ENCODE results near the gene OR1D5.

The OR1D5 gene

GRCh38 chr17:3033741-3034577 lies 29.4 kb downstream of the OR1D5 start:
- in situ Hi-C loops (cut with MboI; ENCODE audit: low sequenced_read_pairs): loop anchor here (25.0 kb wide), 1 partner anchor 603 kb away; the partner anchor contains the start of genes CTNS and SHPK

DNA sequence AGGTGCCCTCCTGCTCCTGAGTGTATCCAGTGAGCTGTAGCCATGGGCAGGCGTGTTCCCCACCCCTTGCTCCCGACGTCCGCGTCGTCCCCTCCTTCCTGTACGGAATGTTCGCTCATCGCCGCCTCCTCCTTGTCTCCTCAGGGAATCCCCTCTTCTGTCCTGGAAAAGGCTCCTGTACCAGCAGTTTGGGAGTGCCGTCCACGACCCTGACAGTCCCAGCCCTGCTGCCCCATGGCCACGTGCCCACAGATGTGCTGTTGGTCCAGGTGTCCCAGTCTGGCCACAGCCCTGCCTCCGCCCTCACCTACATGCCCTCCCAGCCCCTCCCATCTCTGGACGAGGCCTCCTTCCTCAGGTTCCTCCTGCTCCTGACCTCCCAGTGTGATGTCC lies 30.2 kb downstream of the OR1D5 start:
- in situ Hi-C loops (cut with MboI; ENCODE audit: low sequenced_read_pairs): loop anchor here (25.0 kb wide), 1 partner anchor 604 kb away; the partner anchor contains the start of genes CTNS and SHPK

GRCh38 chr17:3032258-3033247 lies 30.9 kb downstream of the OR1D5 start:
- in situ Hi-C loops (cut with MboI; ENCODE audit: low sequenced_read_pairs): loop anchor here (25.0 kb wide), 1 partner anchor 605 kb away; the partner anchor contains the start of genes CTNS and SHPK

DNA sequence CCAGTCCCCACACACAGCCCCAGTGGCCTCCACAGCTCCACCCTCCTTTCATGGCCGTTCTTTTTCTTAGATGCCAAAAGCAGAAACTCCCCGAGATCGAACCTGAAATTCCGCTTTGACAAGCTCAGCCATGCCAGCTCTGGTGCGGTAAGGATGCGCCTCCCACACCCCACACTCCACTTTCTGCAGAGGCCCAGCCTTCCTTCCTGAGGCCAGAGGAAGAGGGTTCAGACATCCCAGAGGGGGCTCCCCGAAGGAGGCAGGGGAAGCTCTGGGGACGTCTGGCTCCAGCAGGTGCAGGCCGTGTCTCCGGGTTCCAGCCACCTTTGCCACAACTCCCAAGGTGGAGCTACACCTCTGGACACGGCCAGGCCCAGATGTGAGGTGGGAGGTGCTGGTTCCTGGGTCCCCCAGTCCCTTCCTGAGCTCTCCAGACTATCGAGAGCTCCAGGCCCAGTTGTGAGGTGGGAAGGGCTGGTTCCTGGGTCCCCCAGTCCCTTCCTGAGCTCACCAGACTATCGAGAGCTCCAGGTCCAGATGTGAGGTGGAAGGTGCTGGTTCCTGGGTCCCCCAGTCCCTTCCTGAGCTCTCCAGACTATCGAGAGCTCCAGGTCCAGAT lies 32.4 kb downstream of the OR1D5 start:
- in situ Hi-C loops (cut with MboI; ENCODE audit: low sequenced_read_pairs): loop anchor here (25.0 kb wide), 1 partner anchor 606 kb away; the partner anchor contains the start of genes CTNS and SHPK

DNA sequence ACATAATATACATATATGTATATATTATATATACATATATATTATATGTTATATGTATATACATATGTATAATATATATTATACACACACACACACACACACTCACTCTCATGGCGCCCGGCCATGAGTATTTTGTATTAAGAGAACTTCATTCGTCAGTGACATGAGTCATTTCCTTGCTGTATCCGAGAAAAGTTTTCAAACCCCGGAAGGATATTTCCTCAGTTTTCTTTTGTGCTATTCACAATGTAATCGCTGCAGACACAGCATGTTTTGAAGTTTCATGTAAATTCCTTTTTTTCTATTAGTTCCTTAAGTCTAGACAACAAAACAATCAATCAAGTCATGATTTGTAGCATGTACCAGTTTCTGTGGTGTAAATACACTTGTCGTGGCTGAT lies 33.3 kb downstream of the OR1D5 start:
- in situ Hi-C loops (cut with MboI; ENCODE audit: low sequenced_read_pairs): loop anchor here (25.0 kb wide), 1 partner anchor 607 kb away; the partner anchor contains the start of genes CTNS and SHPK

GRCh38 chr17:3029213-3029913 lies 34.0 kb downstream of the OR1D5 start:
- in situ Hi-C loops (cut with MboI; ENCODE audit: low sequenced_read_pairs): loop anchor here (25.0 kb wide), 1 partner anchor 608 kb away; the partner anchor contains the start of genes CTNS and SHPK

DNA sequence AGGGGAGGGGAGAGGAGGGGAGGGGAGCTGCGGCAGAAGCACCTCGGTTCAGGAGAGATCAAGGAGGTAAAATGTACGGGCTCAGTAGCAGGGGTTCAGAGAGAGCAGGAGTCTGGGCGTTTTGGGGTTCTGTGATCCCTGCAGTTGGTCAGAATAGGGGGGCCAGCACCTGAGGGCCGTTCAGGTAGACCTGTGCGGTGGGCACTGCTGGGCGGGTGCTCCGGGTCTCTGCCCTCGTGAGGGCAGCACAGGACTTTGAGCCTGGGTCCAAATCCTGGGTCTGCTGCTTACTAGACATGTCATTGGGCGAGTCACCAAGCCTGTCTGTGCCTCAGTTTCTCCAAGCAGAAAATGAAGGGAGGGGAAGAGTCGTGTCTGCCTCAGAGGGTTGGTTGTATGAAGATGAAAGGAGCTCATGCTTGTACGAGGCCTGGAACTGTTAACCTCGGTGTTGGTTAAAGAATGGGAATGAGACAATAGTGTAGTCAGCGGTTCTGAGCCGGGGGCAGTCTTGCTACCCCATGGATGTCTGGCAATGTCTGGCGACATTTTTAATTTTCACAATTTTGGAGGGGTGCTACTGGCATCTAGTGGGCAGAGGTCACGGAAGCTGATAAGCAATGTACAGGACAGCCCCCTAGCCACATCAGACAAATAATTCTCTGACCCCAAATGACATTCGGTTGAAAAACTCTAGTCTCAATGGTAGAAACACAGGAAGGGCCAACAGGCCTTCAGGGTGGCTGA lies 35.4 kb downstream of the OR1D5 start:
- in situ Hi-C loops (cut with MboI; ENCODE audit: low sequenced_read_pairs): loop anchor here (25.0 kb wide), 1 partner anchor 609 kb away; the partner anchor contains the start of genes CTNS and SHPK

GRCh38 chr17:3026856-3027751 lies 36.3 kb downstream of the OR1D5 start:
- in situ Hi-C loops (cut with MboI; ENCODE audit: low sequenced_read_pairs): loop anchor here (25.0 kb wide), 1 partner anchor 610 kb away; the partner anchor contains the start of genes CTNS and SHPK

DNA sequence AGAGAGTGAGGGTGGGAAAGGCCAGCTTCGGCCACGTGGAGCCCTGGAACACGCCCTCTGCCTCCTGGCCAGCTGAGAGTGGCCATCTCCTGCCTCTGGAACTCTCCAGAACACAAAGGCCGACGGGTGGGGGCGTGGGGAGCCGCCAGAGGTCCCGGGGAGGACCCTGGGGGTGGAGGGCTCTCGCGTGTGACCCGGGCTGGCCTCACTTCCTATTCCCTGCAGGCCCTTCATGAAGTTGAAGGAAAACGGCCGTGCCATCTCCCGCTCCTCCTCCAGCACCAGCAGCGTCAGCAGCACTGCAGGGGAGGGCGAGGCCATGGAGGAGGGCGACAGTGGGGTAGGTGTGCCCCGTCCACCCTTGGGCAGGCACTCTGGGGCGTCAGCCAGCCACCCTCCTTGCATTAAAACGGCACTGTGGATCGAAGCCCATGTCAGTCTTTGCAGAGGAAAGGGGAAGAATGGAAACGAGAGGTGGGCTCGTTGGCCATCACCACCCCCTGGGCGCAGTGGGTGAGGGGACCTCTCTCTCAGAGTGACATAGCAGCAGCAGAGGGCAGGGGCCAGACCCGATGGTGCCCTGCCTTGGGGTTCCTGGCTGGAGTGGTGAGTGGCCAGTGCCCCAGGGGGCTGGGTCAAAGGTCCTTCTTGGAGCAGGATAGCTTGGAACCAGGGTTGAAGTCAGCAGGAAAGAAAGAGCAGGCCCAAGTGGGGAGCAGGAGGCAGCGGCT lies 37.1 kb downstream of the OR1D5 start:
- in situ Hi-C loops (cut with MboI; ENCODE audit: low sequenced_read_pairs): loop anchor here (25.0 kb wide), 1 partner anchor 611 kb away; the partner anchor contains the start of genes CTNS and SHPK

DNA sequence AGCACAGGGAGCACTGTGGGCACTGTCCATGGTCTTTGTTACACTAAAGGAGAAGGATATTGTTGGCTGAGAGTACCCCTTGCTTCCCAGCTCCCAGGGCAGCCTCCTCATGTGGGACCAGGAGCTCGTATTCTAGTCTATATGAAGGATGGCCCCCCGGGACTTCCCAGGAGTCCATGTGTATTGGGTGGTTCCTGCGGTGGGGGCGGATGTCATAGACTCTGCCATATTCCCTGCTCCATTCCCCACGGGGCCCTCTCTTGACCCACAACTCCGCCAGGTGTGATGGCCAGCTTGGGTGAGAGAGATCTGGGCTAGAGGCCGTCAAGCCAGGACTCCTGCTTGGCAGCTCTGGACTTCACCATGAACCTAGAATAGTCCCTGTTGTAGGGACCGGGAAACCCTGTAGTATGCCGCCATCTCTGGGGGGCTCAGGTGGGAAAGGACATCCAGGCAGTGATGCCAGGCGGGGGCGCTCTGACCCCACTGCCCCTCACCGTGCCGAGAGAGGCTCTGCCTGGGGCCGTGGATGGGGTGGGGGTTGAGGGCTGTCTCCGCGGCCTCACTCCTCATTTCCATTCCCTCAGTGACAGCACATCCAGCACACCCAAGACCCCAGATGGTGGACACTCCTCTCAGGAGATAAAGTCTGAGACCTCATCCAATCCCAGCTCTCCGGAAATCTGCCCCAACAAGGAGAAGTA lies 37.8 kb downstream of the OR1D5 start:
- in situ Hi-C loops (cut with MboI; ENCODE audit: low sequenced_read_pairs): loop anchor here (25.0 kb wide), 1 partner anchor 612 kb away; the partner anchor contains the start of genes CTNS and SHPK

DNA sequence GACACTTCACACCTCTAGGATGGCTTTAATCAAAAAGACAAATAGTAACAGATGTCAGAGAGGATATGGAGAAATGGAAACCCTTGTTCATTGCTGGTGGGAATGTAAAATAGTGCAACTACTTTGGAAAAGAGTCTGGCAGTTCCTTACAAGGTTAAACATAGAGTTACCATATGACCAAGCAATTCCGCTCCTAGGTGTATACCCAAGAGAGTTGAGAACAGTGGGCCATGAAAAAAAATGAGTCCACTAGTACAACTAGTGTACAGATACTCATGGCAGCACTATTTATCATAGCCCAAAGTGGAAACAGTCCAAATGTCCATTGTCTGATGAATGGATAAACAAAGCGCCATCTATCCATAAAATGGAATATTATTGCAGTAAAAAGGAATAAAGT lies 39.1 kb downstream of the OR1D5 start:
- in situ Hi-C loops (cut with MboI; ENCODE audit: low sequenced_read_pairs): loop anchor here (25.0 kb wide), 1 partner anchor 187 kb away; no protein-coding TSS in a partner anchor

- in situ Hi-C loops (cut with MboI; ENCODE audit: low sequenced_read_pairs): loop anchor here (25.0 kb wide), 1 partner anchor 185 kb away; no protein-coding TSS in a partner anchor
Observed at GRCh38 chr17:3022197-3022596, 41.2 kb downstream of the OR1D5 start.

- in situ Hi-C loops (cut with MboI; ENCODE audit: low sequenced_read_pairs): loop anchor here (25.0 kb wide), 1 partner anchor 183 kb away; no protein-coding TSS in a partner anchor
Observed at GRCh38 chr17:3020381-3020780, 43.0 kb downstream of the OR1D5 start.

DNA sequence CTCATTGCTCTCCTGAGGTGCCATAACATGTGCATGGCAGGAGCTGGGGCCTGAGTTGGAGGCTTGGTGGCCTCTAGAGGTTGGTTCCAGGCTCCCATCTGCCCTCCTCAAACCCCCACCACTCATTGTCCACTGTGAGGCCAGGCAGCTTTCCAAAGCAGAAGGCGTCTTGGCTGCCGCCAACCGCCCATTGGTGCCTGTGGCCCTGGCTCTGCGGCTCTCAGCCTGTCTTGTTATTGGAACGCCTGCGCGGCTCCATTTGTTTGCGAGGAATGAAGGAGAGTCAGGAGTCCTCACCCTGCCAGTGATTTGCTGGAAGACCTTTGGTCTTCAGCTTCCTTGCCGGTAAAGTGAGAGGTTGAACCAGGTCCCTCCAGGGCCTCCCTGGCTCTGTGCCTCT lies 43.6 kb downstream of the OR1D5 start:
- in situ Hi-C loops (cut with MboI; ENCODE audit: low sequenced_read_pairs): loop anchor here (25.0 kb wide), 1 partner anchor 182 kb away; no protein-coding TSS in a partner anchor

DNA sequence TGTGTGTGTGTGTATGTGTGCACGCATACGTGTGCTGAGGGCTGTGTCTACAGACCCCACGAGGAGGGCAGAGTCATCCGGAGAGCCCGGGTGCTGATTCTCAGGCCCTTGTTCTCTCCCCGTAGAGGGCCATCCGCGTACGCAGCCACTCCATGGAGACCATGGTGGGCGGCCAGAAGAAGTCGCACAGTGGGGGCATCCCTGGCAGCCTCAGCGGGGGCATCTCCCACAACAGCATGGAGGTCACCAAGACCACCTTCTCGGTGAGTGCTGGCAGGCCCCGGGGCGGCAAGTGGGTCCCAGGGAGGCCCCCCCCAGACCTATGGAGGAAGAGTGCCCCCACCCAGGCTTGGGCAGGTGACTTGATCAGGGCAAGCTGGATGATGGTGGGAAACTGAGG lies 45.5 kb downstream of the OR1D5 start:
- in situ Hi-C loops (cut with MboI; ENCODE audit: low sequenced_read_pairs): loop anchor here (25.0 kb wide), 1 partner anchor 181 kb away; no protein-coding TSS in a partner anchor

DNA sequence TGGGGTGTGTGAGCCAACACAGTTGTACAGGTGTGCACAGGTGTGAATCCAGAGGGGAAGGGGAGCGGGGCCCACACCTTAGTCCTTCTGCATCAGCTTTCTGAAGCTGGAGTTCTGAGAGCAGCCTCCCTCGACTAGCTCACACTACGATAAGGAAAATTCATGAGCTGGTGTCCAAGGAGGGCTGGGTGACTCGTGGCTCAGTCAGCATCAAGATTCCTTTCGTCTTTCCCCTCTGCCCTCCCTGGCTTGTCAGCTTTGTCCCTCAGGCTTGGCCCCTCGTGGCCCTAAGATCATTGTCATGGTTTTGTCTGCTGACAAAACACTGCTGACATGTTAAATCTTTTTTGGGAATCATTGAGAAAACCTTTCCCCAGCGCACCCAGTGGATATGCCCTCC lies 47.5 kb downstream of the OR1D5 start:
- in situ Hi-C loops (cut with MboI; ENCODE audit: low sequenced_read_pairs): loop anchor here (25.0 kb wide), 1 partner anchor 179 kb away; no protein-coding TSS in a partner anchor
